Measurements from ENCODE around the gene SETD5. TPM values are rescaled to one million over a fixed set of nuclear protein-coding genes. Genes with fewer than 3 reads are reported as not detected.

The SETD5 gene
- total RNA-seq, 1 donor from 2014 or later, result 124 TPM

GRCh38 chr3:9390265-9390888 is 7.0 kb upstream of the SETD5 start:
- Histone ChIP-seq H3K9me3 (no peaks in the 10 kb centered on the region), H3K36me3 (peaks cover 89% of the 10 kb centered on the region), H3K4me1 (peaks cover 26% of the 10 kb centered on the region), H3K4me3 (no peak overlapping the region), H3K27ac (no peak overlapping the region), H3K27me3 (no peaks in the 10 kb centered on the region)
- no peak for DNase-seq
- no peak for TF ChIP-seq CTCF (IDR thresholded peaks at IDR 0.05)
- intact Hi-C loops (cut with DNase I), result no loop called here
- ATAC-seq, result peak; percentile 17

GRCh38 chr3:9392041-9392440 is 5.4 kb upstream of the SETD5 start:
- TF ChIP-seq CTCF (IDR thresholded peaks at IDR 0.05), result no peak
- no peak overlapping the region for H3K27ac ChIP-seq

DNA sequence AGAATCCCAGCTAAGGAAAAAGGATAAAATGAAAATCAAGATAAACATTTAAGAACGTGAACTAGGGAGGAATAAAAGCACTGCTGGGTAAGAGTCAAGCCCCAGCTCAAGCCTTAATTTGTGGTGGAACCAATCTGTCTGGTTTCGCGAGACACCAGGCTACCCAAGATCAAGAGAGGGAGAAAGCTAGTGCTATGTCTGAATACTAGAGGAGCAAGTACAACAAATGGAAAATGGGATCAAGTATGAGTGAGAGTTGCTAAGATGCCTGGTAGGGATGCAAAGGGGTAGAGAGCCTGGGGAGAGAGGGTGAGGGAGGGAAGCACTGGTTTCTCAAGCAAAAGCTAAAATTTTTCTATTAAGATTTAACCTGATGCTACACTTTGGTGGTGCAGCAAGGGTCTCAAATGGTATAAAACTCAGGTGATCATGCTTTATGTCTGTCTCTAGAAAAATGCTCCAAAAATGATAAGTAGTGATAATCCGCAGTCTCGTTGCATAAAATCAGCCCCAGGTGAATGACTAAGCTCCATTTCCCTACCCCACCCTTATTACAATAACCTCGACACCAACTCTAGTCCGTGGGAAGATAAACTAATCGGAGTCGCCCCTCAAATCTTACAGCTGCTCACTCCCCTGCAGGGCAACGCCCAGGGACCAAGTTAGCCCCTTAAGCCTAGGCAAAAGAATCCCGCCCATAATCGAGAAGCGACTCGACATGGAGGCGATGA is 1.7 kb upstream of the SETD5 start:
- DNase-seq (no peak), ATAC-seq (no peak)
- intact Hi-C loops (cut with DNase I), result no loop called here
- H3K36me3 ChIP-seq, result peaks cover 37% of the 10 kb centered on the region
- TF ChIP-seq CTCF (IDR thresholded peaks at IDR 0.05), result no peak
- H3K27me3 ChIP-seq, result no peaks in the 10 kb centered on the region
- peaks cover 49% of the 10 kb centered on the region for H3K4me1 ChIP-seq
- H3K9me3 ChIP-seq, result no peaks in the 10 kb centered on the region
- peak overlapping the region; percentile 95 for H3K27ac ChIP-seq
- peak overlapping the region; percentile 79 for H3K4me3 ChIP-seq

More at GRCh38 chr3:9392041-9392440, 5.4 kb upstream of the SETD5 start:
- Histone ChIP-seq H3K9me3 (no peaks in the 10 kb centered on the region), H3K4me3 (no peak overlapping the region), H3K36me3 (peaks cover 74% of the 10 kb centered on the region), H3K4me1 (peaks cover 30% of the 10 kb centered on the region), H3K27me3 (no peaks in the 10 kb centered on the region)
- ATAC-seq, result no peak
- intact Hi-C loops (cut with DNase I), result no loop called here
- no peak for DNase-seq

GRCh38 chr3:9396301-9396631 is 1.1 kb upstream of the SETD5 start:
- ATAC-seq (peak; percentile 72), DNase-seq (no peak)
- intact Hi-C loops (cut with DNase I), result no loop called here
- peak overlapping the region; percentile 95 for H3K27ac ChIP-seq
- TF ChIP-seq CTCF (IDR thresholded peaks at IDR 0.05), result no peak
- no peaks in the 10 kb centered on the region for H3K9me3 ChIP-seq
- no peaks in the 10 kb centered on the region for H3K27me3 ChIP-seq
- peak overlapping the region; percentile 79 for H3K4me3 ChIP-seq
- H3K36me3 ChIP-seq, result peaks cover 32% of the 10 kb centered on the region
- peaks cover 54% of the 10 kb centered on the region for H3K4me1 ChIP-seq

- peak overlapping the region; percentile 95 for H3K27ac ChIP-seq
- ATAC-seq (peak; percentile 86), DNase-seq (peak; percentile 99)
- H3K4me3 ChIP-seq, result peak overlapping the region; percentile 79
- no peak for TF ChIP-seq CTCF (IDR thresholded peaks at IDR 0.05)
- H3K27me3 ChIP-seq, result no peaks in the 10 kb centered on the region
- intact Hi-C loops (cut with DNase I), result no loop called here
- H3K36me3 ChIP-seq, result peaks cover 27% of the 10 kb centered on the region
- peaks cover 59% of the 10 kb centered on the region for H3K4me1 ChIP-seq
- no peaks in the 10 kb centered on the region for H3K9me3 ChIP-seq
Observed at GRCh38 chr3:9396632-9397331, 633 bp upstream of the SETD5 start.

All from upper lobe of right lung (tissue), 1 donor.